NCI-H2227 (cell line): ENCODE data around the gene EPS8L3.
"Not testable (repeated sequence)": the region's sequence is repeated elsewhere in the genome, so short reads cannot be mapped to it uniquely, and the experiment has no call there.

ENCODE experiments used
- DNase-seq: peaks from one replicate; lab custom pipeline; 2025; ENCODE audit not compliant: unreplicated experiment; lab: John Stamatoyannopoulos, UW

EPS8L3 gene

GRCh38 chr1:109763646-109764415 is at the start of gene EPS8L3:
TSS of gene EPS8L3 (minus strand) at chr1:109763923. CDS start at chr1:109761749, 2,174 bp downstream.
- DNase-seq: no peak

- no peak for DNase-seq
These were observed 49.1 kb upstream of the EPS8L3 start for GRCh38 chr1:109812691-109813393.

GRCh38 chr1:109808703-109809102 is 45.0 kb upstream of the EPS8L3 start:
- no peak for DNase-seq

GRCh38 chr1:109807822-109808680 is 44.3 kb upstream of the EPS8L3 start:
- no peak for DNase-seq

- DNase-seq: no peak
These were observed 43.7 kb upstream of the EPS8L3 start for GRCh38 chr1:109807402-109807801.

GRCh38 chr1:109806733-109807400 is 43.1 kb upstream of the EPS8L3 start:
- no peak for DNase-seq

GRCh38 chr1:109805486-109806165 is 41.9 kb upstream of the EPS8L3 start:
- no peak for DNase-seq

GRCh38 chr1:109804660-109805059 is 40.9 kb upstream of the EPS8L3 start:
- no peak for DNase-seq

GRCh38 chr1:109803901-109804331 is 40.2 kb upstream of the EPS8L3 start:
- DNase-seq: no peak

GRCh38 chr1:109802901-109803561 is 39.3 kb upstream of the EPS8L3 start:
- DNase-seq: no peak

- no peak for DNase-seq
These were observed 38.6 kb upstream of the EPS8L3 start for GRCh38 chr1:109802136-109802900.

- no peak for DNase-seq
These were observed 38.0 kb upstream of the EPS8L3 start for GRCh38 chr1:109801791-109802135.

- no peak for DNase-seq
These were observed 36.6 kb upstream of the EPS8L3 start for GRCh38 chr1:109800291-109800690.

- DNase-seq: no peak
These were observed 35.7 kb upstream of the EPS8L3 start for GRCh38 chr1:109799445-109799844.

- not testable (repeated sequence) for DNase-seq
These were observed 33.5 kb upstream of the EPS8L3 start for GRCh38 chr1:109797303-109797595.

GRCh38 chr1:109796484-109797302 is 33.0 kb upstream of the EPS8L3 start:
- no peak for DNase-seq

GRCh38 chr1:109794319-109795132 is 30.8 kb upstream of the EPS8L3 start:
- DNase-seq: peak; percentile 70
